IMR-90 (cell line): ENCODE results near the gene IDH3B.

Experiments used
- CTCF ChIP-seq: conservative IDR thresholded peaks from 2 replicates; pipeline ENCODE4 v1.5.1; 2012; ENCODE audit warnings: mild to moderate bottlenecking, low read depth, low read length, improper control_type of control experiment
- FOS ChIP-seq: fragments of 150-350 bp; IDR thresholded peaks from 2 replicates; pipeline ENCODE4 v1.6.1; 2016; ENCODE audit warnings: low read depth, low read length
- POLR2A ChIP-seq: IDR thresholded peaks from 2 replicates; pipeline ENCODE4 v1.6.1; 2012; ENCODE audit warnings: mild to moderate bottlenecking, low read depth, low read length

- TF ChIP-seq CTCF (no peak), POLR2A (no peak), FOS (no peak)
Measured at GRCh38 chr20:2658414-2659354, 5.3 kb downstream of the IDH3B start.
